Astrocyte (in vitro differentiated cells and primary cell): ENCODE data around the gene ATG101. TPM values are rescaled to one million over a fixed set of nuclear protein-coding genes. Genes with fewer than 3 reads are reported as not detected.

Source experiments
- DNase-seq: peaks from one replicate; pipeline ENCODE4 v3.0.0-alpha.2; 2010; ENCODE audit warnings: low read depth
- FAIRE-seq: peaks from 2 replicates; lab custom pipeline; 2011; peaks lifted over from hg19 to GRCh38; lab: Jason Lieb, UNC
- H2AFZ ChIP-seq: 2 replicates; pipeline ENCODE4 v1.6.0; 2012; ENCODE audit warnings: low read depth, low read length, inconsistent platforms
- H3K27ac ChIP-seq: 2 replicates; pipeline ENCODE4 v1.5.1; 2011; ENCODE audit warnings: low read depth, low read length, inconsistent platforms
- H3K27me3 ChIP-seq: 2 replicates; pipeline ENCODE4 v1.6.0; 2011; ENCODE audit warnings: low read length, inconsistent platforms; ENCODE audit not compliant: insufficient read depth
- H3K36me3 ChIP-seq: 2 replicates; pipeline ENCODE4 v1.5.1; 2011; ENCODE audit warnings: low read length, inconsistent platforms; ENCODE audit not compliant: insufficient read depth
- H3K4me1 ChIP-seq: 2 replicates; pipeline ENCODE4 v1.5.1; 2011; ENCODE audit warnings: low read length, inconsistent platforms; ENCODE audit not compliant: insufficient read depth
- H3K4me2 ChIP-seq: 2 replicates; pipeline ENCODE4 v1.6.0; 2012; ENCODE audit warnings: low read length, inconsistent platforms
- H3K4me3 ChIP-seq: 2 replicates; pipeline ENCODE4 v1.5.1; 2011; ENCODE audit warnings: low read depth, mild to moderate bottlenecking, low read length, inconsistent platforms; ENCODE audit not compliant: insufficient read depth
- H3K79me2 ChIP-seq: 2 replicates; pipeline ENCODE4 v1.6.0; 2012; ENCODE audit warnings: mild to moderate bottlenecking, low read length, inconsistent platforms; ENCODE audit not compliant: insufficient read depth
- H3K9ac ChIP-seq: 2 replicates; pipeline ENCODE4 v1.6.0; 2012; ENCODE audit warnings: mild to moderate bottlenecking, low read length, inconsistent platforms
- H3K9me3 ChIP-seq: 2 replicates; pipeline ENCODE4 v1.5.1; 2012; ENCODE audit warnings: low read depth, mild to moderate bottlenecking, low read length, inconsistent platforms; ENCODE audit not compliant: insufficient read depth
- H4K20me1 ChIP-seq: 2 replicates; pipeline ENCODE4 v1.6.0; 2012; ENCODE audit warnings: low read length, inconsistent platforms; ENCODE audit not compliant: insufficient read depth
- H3K27ac Mint-ChIP-seq: one replicate; pipeline ENCODE4 v1.8.0; 2021; ENCODE audit warnings: mild to moderate bottlenecking, mixed read lengths; ENCODE audit not compliant: unreplicated experiment
- H3K27me3 Mint-ChIP-seq: one replicate; pipeline ENCODE4 v1.8.0; 2021; ENCODE audit warnings: low read depth, mixed read lengths; ENCODE audit not compliant: unreplicated experiment
- H3K36me3 Mint-ChIP-seq: one replicate; pipeline ENCODE4 v1.8.0; 2021; ENCODE audit warnings: low read depth, mixed read lengths; ENCODE audit not compliant: unreplicated experiment
- H3K4me1 Mint-ChIP-seq: one replicate; pipeline ENCODE4 v1.8.0; 2021; ENCODE audit warnings: low read depth, mixed read lengths; ENCODE audit not compliant: unreplicated experiment
- H3K4me3 Mint-ChIP-seq: one replicate; pipeline ENCODE4 v1.8.0; 2021; ENCODE audit warnings: mild to moderate bottlenecking, moderate library complexity, mixed read lengths; ENCODE audit not compliant: unreplicated experiment
- H3K9me3 Mint-ChIP-seq: one replicate; pipeline ENCODE4 v1.8.0; 2021; ENCODE audit warnings: mild to moderate bottlenecking, mixed read lengths; ENCODE audit not compliant: unreplicated experiment
- EZH2 ChIP-seq: IDR thresholded peaks from 2 replicates; pipeline ENCODE4 v1.6.1; 2012; ENCODE audit warnings: mild to moderate bottlenecking, low read length, inconsistent platforms; ENCODE audit not compliant: insufficient read depth
- total RNA-seq: library from RNA; stranded (reverse); gene quantifications from 2 replicates; pipeline ENCODE4 v1.2.1, GENCODE V29; 2021
- TF ChIP-seq, protein P1 (sequence below): IDR thresholded peaks from 2 replicates; pipeline ENCODE4 v1.5.1; 2011; ENCODE audit warnings: low read depth, mild to moderate bottlenecking, inconsistent platforms, low read length, moderate library complexity; ENCODE audit not compliant: insufficient read depth

ATG101 gene
- total RNA-seq, 1 donor from 2014 or later, result 54.2 TPM

GRCh38 chr12:52121824-52122539 is 52.2 kb downstream of the ATG101 start:
- Histone ChIP-seq H3K27me3 (peaks cover 12% of the 10 kb centered on the region), H4K20me1 (no peaks in the 10 kb centered on the region), H3K4me2 (no peak overlapping the region), H3K4me1 (no peaks in the 10 kb centered on the region), H2AFZ (no peak overlapping the region), H3K9ac (no peak overlapping the region), H3K9me3 (no peaks in the 10 kb centered on the region), H3K79me2 (no peaks in the 10 kb centered on the region), H3K27ac (no peak overlapping the region), H3K4me3 (no peak overlapping the region), H3K36me3 (no peaks in the 10 kb centered on the region)
- TF ChIP-seq, protein P1, sequence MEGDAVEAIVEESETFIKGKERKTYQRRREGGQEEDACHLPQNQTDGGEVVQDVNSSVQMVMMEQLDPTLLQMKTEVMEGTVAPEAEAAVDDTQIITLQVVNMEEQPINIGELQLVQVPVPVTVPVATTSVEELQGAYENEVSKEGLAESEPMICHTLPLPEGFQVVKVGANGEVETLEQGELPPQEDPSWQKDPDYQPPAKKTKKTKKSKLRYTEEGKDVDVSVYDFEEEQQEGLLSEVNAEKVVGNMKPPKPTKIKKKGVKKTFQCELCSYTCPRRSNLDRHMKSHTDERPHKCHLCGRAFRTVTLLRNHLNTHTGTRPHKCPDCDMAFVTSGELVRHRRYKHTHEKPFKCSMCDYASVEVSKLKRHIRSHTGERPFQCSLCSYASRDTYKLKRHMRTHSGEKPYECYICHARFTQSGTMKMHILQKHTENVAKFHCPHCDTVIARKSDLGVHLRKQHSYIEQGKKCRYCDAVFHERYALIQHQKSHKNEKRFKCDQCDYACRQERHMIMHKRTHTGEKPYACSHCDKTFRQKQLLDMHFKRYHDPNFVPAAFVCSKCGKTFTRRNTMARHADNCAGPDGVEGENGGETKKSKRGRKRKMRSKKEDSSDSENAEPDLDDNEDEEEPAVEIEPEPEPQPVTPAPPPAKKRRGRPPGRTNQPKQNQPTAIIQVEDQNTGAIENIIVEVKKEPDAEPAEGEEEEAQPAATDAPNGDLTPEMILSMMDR, result peak; percentile 49
- TF ChIP-seq EZH2, result no peak
- Mint-ChIP-seq H3K4me3 (no peak overlapping the region), H3K9me3 (no peaks in the 10 kb centered on the region), H3K27ac (no peak overlapping the region), H3K27me3 (peaks cover 49% of the 10 kb centered on the region), H3K36me3 (no peaks in the 10 kb centered on the region), H3K4me1 (peaks cover 1% of the 10 kb centered on the region)
- DNase-seq (no peak), FAIRE-seq (no peak)

DNA sequence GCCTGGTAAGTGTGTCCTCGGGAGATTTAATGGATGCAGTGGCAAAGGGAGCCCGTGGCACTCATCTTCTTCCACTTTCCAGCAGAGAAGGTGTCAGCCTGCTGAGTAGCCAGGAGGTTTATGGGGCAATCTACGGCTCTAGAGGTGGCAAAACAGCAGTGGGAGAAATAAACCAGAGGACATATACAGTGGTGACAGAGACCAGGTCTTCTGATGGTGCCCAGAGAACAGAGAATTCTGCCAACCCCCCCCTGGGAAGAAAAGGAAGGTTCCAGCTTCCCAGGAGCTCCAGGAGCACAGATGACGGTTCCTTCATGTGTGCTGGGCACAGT is 52.7 kb downstream of the ATG101 start:
- Histone ChIP-seq H2AFZ (no peak overlapping the region), H3K4me1 (no peaks in the 10 kb centered on the region), H3K9me3 (no peaks in the 10 kb centered on the region), H3K4me3 (no peak overlapping the region), H3K9ac (no peak overlapping the region), H4K20me1 (no peaks in the 10 kb centered on the region), H3K27me3 (peaks cover 12% of the 10 kb centered on the region), H3K36me3 (no peaks in the 10 kb centered on the region), H3K79me2 (no peaks in the 10 kb centered on the region), H3K27ac (no peak overlapping the region), H3K4me2 (no peak overlapping the region)
- Mint-ChIP-seq H3K27me3 (peaks cover 47% of the 10 kb centered on the region), H3K36me3 (no peaks in the 10 kb centered on the region), H3K27ac (no peak overlapping the region), H3K4me1 (peaks cover 1% of the 10 kb centered on the region), H3K4me3 (no peak overlapping the region), H3K9me3 (no peaks in the 10 kb centered on the region)
- FAIRE-seq (no peak), DNase-seq (no peak)
- TF ChIP-seq EZH2, result no peak
- TF ChIP-seq, protein P1, result no peak

GRCh38 chr12:52122904-52123303 is 53.1 kb downstream of the ATG101 start:
- H3K79me2 ChIP-seq, result no peaks in the 10 kb centered on the region
- Mint-ChIP-seq H3K4me1 (peaks cover 1% of the 10 kb centered on the region), H3K36me3 (no peaks in the 10 kb centered on the region), H3K27me3 (peaks cover 45% of the 10 kb centered on the region), H3K4me3 (no peak overlapping the region), H3K9me3 (no peaks in the 10 kb centered on the region), H3K27ac (no peak overlapping the region)
- H3K9me3 ChIP-seq, result no peaks in the 10 kb centered on the region
- no peaks in the 10 kb centered on the region for H4K20me1 ChIP-seq
- H3K4me2 ChIP-seq, result no peak overlapping the region
- H2AFZ ChIP-seq, result no peak overlapping the region
- H3K27ac ChIP-seq, result no peak overlapping the region
- H3K9ac ChIP-seq, result no peak overlapping the region
- DNase-seq (no peak), FAIRE-seq (no peak)
- TF ChIP-seq, protein P1, result no peak
- no peak for TF ChIP-seq EZH2
- no peaks in the 10 kb centered on the region for H3K4me1 ChIP-seq
- no peak overlapping the region for H3K4me3 ChIP-seq
- no peaks in the 10 kb centered on the region for H3K36me3 ChIP-seq
- peaks cover 12% of the 10 kb centered on the region for H3K27me3 ChIP-seq
